ENCODE data around the gene CRYGB.

DNA sequence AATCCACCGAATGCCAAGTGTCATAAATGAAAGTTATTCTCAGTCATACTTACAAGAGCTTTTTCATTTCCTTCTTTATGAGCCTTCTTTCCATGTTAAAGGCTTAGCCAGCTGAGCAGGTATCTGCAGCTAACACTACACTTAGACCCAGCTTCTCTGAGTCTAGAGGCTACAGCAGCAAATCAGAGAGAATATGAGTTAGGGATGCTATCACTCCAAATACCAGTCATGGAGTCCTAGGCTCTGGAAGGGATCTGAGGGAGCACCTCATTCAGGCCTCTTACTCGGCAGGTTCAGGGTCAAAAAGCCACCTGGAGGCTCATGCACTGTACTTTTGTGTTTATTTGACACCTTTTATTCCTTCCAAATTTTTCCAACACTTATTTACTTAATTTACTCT, 40.9 kb upstream of the CRYGB start:
- TF ChIP-seq, protein P1, sequence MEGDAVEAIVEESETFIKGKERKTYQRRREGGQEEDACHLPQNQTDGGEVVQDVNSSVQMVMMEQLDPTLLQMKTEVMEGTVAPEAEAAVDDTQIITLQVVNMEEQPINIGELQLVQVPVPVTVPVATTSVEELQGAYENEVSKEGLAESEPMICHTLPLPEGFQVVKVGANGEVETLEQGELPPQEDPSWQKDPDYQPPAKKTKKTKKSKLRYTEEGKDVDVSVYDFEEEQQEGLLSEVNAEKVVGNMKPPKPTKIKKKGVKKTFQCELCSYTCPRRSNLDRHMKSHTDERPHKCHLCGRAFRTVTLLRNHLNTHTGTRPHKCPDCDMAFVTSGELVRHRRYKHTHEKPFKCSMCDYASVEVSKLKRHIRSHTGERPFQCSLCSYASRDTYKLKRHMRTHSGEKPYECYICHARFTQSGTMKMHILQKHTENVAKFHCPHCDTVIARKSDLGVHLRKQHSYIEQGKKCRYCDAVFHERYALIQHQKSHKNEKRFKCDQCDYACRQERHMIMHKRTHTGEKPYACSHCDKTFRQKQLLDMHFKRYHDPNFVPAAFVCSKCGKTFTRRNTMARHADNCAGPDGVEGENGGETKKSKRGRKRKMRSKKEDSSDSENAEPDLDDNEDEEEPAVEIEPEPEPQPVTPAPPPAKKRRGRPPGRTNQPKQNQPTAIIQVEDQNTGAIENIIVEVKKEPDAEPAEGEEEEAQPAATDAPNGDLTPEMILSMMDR (IDR thresholded peaks at IDR 0.05; ENCODE audit: low read depth, low read length), result no peak
- TF ChIP-seq EZH2phosphoT487 (IDR thresholded peaks at IDR 0.05; ENCODE audit: low read depth), result no peak

Data from OCI-LY3 (cell line).